Measurements from ENCODE around the gene ACOT11. TPM values are rescaled to one million over a fixed set of nuclear protein-coding genes. Genes with fewer than 3 reads are reported as not detected.
A peak's percentile ranks its signal among the peaks of the same experiment; 100 is the strongest.
"Not testable (repeated sequence)": the region's sequence is repeated elsewhere in the genome, so short reads cannot be mapped to it uniquely, and the experiment has no call there.

ACOT11 gene
- total RNA-seq, 2 experiments from 2014 or later = 1.1 to 1.2 TPM

DNA sequence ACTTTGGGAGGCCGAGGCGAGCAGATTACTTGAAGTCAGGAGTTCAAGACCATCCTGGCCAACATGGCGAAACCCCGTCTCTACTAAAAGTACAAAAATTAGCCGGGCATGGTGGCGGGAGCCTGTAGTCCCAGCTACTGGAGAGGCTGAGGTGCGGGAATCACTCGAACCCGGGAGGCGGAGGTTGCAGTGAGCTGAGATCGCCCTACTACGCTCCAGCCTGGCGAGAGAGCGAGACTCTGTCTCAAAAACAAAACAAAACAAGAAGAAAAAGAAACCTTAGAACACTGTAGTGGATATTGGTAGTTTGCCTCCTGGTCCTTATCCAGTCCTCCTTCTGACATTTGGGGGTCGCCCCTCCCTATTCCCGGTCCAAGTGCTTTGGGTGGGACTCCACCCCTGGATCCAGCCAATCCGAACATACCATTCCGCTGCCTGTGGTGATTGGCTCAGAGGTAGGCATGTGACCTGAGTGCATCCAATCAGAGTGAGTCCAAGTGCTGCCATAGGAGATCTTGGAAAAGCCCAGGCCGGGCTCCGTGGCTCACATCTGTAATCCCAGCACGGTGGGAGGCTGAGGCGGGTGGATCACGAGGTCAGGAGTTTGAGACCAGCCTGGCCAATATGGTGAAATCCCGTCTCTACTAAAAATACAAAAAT lies 34.0 kb upstream of the ACOT11 start:
- H3K4me1 Mint-ChIP-seq (ENCODE audit: low read depth); CTCF ChIA-PET; H3K9me3 Mint-ChIP-seq; H3K27me3 Mint-ChIP-seq (ENCODE audit: low read depth); intact Hi-C loops (cut with micrococcal nuclease); DNase-seq; H3K36me3 Mint-ChIP-seq (ENCODE audit: low read depth); H3K27ac Mint-ChIP-seq; H3K4me3 Mint-ChIP-seq: not testable (repeated sequence)

DNA sequence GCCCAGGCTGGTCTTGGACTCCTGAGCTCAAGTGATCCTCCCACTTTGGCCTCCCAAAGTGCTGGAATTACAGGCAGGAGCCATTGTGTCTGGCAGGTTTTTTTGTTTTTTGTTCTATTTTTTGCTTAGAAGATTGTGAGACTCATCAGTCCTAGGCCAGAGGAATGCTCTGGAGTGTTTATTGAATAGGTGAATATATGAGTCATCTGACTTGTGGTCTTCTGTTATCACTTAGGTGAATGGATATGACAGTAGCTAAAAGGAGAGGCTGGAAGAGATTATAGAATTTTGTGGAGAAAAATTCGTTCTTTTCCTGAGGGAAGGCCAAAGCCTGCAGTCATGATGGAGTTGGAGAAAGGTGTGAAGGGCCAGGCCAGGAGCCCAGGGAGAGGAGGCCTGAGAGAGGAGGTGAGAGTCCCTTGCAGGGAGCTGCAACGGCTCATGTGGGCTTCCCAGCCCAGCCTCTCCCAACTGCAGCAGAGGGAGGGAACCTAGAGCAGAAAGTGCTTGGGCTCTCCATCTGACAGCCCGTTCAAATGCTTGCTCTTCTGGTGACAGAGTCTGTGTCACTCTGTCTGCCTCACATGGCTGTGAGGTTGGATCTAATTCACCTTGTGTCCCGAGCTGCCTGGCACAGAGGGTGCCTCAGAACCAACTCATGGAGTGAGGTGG lies 31.6 kb upstream of the ACOT11 start:
- H3K4me3 Mint-ChIP-seq = no peak overlapping the region
- DNase-seq = no peak
- intact Hi-C loops (cut with micrococcal nuclease) = no loop called here
- no peak overlapping the region for H3K27ac Mint-ChIP-seq
- H3K9me3 Mint-ChIP-seq = no peaks in the 10 kb centered on the region
- no peaks in the 10 kb centered on the region for H3K27me3 Mint-ChIP-seq (ENCODE audit: low read depth)
- H3K36me3 Mint-ChIP-seq (ENCODE audit: low read depth) = no peaks in the 10 kb centered on the region
- H3K4me1 Mint-ChIP-seq (ENCODE audit: low read depth) = no peaks in the 10 kb centered on the region
- CTCF ChIA-PET = interaction anchor here (0.6 to 1.7 kb wide), 3 partner anchors 17 to 276 kb away, joined by 3 to 6 read pairs (median 5); no protein-coding TSS in a partner anchor

DNA sequence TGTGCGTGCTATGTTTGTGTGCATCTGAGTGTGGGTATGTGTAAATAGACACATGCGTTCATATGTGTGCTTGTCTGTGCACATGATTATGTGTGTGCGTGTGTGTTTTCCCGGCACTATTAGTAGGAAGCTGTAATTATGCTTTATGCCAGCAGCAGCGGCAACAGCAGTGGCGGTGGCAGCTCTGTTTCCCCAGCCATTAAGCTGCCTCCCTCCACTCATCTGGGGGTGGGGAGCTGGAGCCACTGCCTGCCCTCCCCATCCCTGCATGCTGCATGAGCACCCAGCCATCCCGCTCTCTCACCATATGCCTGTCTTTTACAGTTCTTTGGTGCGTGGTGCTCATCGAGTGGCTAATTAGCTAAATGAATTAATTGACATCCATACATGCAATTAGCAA lies 30.5 kb upstream of the ACOT11 start:
- H3K4me1 Mint-ChIP-seq (ENCODE audit: low read depth) = no peaks in the 10 kb centered on the region
- H3K9me3 Mint-ChIP-seq = no peaks in the 10 kb centered on the region
- no peak overlapping the region for H3K27ac Mint-ChIP-seq
- CTCF ChIA-PET = no interaction called here
- H3K36me3 Mint-ChIP-seq (ENCODE audit: low read depth) = no peaks in the 10 kb centered on the region
- DNase-seq = no peak
- H3K27me3 Mint-ChIP-seq (ENCODE audit: low read depth) = no peaks in the 10 kb centered on the region
- H3K4me3 Mint-ChIP-seq = no peak overlapping the region
- intact Hi-C loops (cut with micrococcal nuclease) = no loop called here

DNA sequence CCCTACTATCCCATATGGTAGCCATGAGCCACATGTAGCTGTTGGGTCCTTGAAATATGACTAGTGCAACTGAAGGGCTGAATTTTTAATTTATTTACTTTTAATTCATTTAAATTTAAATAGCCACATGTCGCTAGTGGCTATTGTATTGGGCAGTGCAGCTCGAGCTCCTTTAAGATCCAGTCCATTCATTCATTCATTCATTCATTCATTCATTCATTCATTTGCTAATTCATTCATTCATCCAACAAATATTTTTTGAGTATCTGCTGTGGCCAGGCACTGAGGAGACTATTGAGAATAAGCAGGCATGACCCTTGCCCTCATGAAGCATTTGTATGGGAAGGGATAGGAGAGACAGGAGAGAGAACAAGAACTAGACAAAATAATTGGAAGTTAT lies 29.5 kb upstream of the ACOT11 start:
- Mint-ChIP-seq H3K4me3 (no peak overlapping the region), H3K27me3 (ENCODE audit: low read depth) (no peaks in the 10 kb centered on the region), H3K27ac (no peak overlapping the region), H3K36me3 (ENCODE audit: low read depth) (no peaks in the 10 kb centered on the region), H3K9me3 (no peaks in the 10 kb centered on the region), H3K4me1 (ENCODE audit: low read depth) (no peaks in the 10 kb centered on the region)
- intact Hi-C loops (cut with micrococcal nuclease) = no loop called here
- CTCF ChIA-PET = interaction anchor here (0.6 to 0.7 kb wide), 4 partner anchors 91 to 493 kb away, joined by 3 to 6 read pairs (median 4); no protein-coding TSS in a partner anchor
- DNase-seq = no peak

DNA sequence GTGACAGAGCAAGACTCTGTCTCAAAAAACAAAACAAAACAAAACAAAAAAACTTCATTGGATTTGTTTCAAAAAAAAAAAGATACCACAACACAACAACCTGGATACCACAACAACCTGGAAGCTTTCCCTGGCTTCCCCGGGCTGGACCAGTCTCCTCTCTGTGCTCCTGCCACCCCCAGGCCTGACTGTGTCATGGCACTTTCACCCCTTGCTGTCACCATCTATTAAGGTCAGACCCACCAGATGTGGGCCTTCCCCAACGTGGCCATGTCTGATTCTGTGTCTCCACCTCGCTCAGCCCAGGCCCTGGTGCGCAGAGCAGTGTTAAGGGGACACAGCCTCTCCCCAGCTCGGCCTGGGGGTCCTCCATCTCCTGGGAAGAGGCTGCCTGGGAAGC lies 28.3 kb upstream of the ACOT11 start:
- Mint-ChIP-seq H3K4me3 (no peak overlapping the region), H3K4me1 (ENCODE audit: low read depth) (no peaks in the 10 kb centered on the region), H3K9me3 (no peaks in the 10 kb centered on the region), H3K36me3 (ENCODE audit: low read depth) (no peaks in the 10 kb centered on the region), H3K27ac (no peak overlapping the region), H3K27me3 (ENCODE audit: low read depth) (no peaks in the 10 kb centered on the region)
- CTCF ChIA-PET = no interaction called here
- peak; percentile 30 for DNase-seq
- intact Hi-C loops (cut with micrococcal nuclease) = no loop called here

DNA sequence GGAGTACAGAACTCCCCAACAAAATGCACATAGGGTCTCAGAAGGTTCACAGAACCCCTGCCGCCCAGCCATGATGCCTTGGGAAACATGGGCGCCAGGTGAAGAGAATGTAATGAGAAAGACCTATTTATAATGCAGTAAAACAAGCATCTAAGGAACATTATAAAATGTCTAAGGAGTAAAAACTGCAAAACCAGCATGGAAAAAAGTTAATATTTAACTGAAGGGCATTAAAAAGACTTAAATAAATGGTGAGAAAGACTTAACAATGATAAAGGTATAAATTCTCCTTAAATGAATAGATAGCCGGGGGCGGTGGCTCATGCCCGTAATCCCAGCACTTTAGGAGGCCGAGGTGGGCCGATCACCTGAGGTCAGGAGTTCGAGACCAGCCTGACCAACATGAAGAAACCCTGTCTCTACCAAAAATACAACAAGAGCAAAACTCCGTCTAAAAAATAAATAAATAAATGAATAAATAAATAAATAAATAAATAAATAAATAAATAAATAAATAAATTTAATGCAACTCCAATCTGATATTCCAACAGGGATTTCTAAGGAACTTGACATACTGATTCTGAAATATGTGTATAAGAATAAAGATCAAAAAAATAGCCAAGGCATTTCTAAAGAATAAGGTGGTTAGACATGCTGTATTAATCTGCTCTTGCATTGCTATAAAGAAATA lies 27.3 kb upstream of the ACOT11 start:
- H3K9me3 Mint-ChIP-seq = no peaks in the 10 kb centered on the region
- CTCF ChIA-PET = no interaction called here

DNA sequence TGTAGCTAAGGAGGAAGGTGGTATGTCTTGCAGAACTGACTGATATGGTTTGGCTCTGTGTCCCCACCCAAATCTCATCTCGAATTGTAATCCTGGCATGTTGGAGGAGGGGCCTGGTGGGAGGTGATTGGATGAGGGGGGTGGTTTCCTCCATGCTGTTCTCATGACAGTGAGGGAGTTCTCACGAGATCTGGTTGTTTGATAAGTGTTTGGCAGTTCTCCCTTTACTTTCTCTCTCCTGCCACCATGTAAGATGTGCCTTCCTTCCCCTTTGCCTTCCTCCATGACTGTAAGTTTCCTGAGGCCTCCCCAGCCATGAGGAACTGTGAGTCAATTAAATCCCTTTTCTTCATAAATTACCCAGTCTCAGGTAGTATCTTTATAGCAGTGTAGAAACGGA lies 21.5 kb upstream of the ACOT11 start:
- intact Hi-C loops (cut with micrococcal nuclease); H3K27me3 Mint-ChIP-seq (ENCODE audit: low read depth); H3K27ac Mint-ChIP-seq; H3K4me3 Mint-ChIP-seq; H3K4me1 Mint-ChIP-seq (ENCODE audit: low read depth); H3K9me3 Mint-ChIP-seq; CTCF ChIA-PET; H3K36me3 Mint-ChIP-seq (ENCODE audit: low read depth); DNase-seq: not testable (repeated sequence)

More for the DNA sequence above, 27.3 kb upstream of the ACOT11 start:
- no peak for DNase-seq
- intact Hi-C loops (cut with micrococcal nuclease) = no loop called here
- H3K27ac Mint-ChIP-seq = no peak overlapping the region
- H3K4me3 Mint-ChIP-seq = no peak overlapping the region
- no peaks in the 10 kb centered on the region for H3K36me3 Mint-ChIP-seq (ENCODE audit: low read depth)
- H3K4me1 Mint-ChIP-seq (ENCODE audit: low read depth) = no peaks in the 10 kb centered on the region
- no peaks in the 10 kb centered on the region for H3K27me3 Mint-ChIP-seq (ENCODE audit: low read depth)

DNA sequence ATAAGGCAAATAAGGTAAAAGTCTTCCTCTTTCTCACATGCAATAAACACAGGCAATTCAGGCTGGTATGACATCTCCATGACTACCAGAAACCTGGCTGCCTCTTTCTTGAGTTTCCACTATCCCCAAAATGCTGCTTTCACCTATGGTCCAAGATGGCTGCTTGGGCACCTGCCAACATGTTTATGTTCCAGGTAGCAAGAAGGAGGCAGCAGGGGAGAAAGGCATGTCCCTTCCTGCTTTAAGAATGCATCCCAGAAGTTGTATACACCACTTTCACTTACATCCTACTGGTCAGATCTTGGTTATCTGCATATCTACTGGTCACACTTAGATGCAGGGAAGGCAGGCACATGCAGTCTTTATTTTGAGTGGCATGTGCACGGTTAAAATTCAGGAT lies 19.4 kb upstream of the ACOT11 start:
- no peaks in the 10 kb centered on the region for H3K36me3 Mint-ChIP-seq (ENCODE audit: low read depth)
- no peak for DNase-seq
- intact Hi-C loops (cut with micrococcal nuclease) = no loop called here
- no peak overlapping the region for H3K4me3 Mint-ChIP-seq
- CTCF ChIA-PET = no interaction called here
- H3K4me1 Mint-ChIP-seq (ENCODE audit: low read depth) = no peaks in the 10 kb centered on the region
- no peaks in the 10 kb centered on the region for H3K27me3 Mint-ChIP-seq (ENCODE audit: low read depth)
- no peaks in the 10 kb centered on the region for H3K9me3 Mint-ChIP-seq
- H3K27ac Mint-ChIP-seq = no peak overlapping the region

DNA sequence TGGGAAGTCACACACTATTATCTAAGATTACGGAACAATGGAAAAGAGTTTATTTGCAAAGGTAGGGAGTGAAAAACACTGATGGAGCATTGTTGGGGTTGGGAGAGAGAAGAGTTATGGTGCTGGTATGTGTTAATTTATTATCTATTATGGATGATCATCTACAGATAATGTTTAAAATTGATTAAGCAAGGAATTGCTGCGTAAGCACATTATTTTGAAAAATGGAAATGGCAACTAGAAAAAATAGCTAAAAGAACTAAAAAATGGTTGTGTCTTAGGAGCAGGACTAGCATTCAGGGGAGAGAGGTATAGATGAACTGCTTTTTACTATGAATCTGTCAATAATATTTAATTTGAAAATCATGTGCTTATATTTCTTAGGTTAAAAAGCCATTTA lies 16.0 kb upstream of the ACOT11 start:
- Mint-ChIP-seq H3K9me3 (no peaks in the 10 kb centered on the region), H3K27ac (no peak overlapping the region), H3K27me3 (ENCODE audit: low read depth) (no peaks in the 10 kb centered on the region), H3K36me3 (ENCODE audit: low read depth) (no peaks in the 10 kb centered on the region), H3K4me3 (no peak overlapping the region), H3K4me1 (ENCODE audit: low read depth) (no peaks in the 10 kb centered on the region)
- intact Hi-C loops (cut with micrococcal nuclease) = no loop called here
- CTCF ChIA-PET = interaction anchor here (0.6 kb wide), 2 partner anchors 9 to 207 kb away, joined by 3 to 5 read pairs; no protein-coding TSS in a partner anchor
- no peak for DNase-seq

DNA sequence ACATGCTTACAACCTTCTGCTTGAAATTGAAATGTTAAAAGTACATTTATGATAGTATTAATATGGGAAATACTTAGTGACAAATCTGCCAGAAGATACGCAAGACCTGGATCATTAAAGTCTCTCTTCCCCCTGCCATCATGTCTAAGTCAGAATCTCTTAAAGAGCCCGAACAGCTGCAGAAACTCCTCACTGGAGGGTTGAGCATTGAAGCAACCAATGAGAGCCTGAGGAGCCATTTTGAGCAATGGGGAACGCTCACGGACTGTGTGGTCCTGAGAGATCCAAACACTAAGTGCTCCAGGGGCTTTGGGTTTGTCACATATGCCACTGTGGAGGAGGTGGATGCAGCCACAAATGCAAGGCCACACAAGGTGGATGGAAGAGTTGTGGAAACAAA lies 11.4 kb upstream of the ACOT11 start:
- intact Hi-C loops (cut with micrococcal nuclease); H3K4me3 Mint-ChIP-seq; H3K4me1 Mint-ChIP-seq (ENCODE audit: low read depth); DNase-seq; H3K27me3 Mint-ChIP-seq (ENCODE audit: low read depth); H3K27ac Mint-ChIP-seq; H3K9me3 Mint-ChIP-seq; CTCF ChIA-PET; H3K36me3 Mint-ChIP-seq (ENCODE audit: low read depth): not testable (repeated sequence)

DNA sequence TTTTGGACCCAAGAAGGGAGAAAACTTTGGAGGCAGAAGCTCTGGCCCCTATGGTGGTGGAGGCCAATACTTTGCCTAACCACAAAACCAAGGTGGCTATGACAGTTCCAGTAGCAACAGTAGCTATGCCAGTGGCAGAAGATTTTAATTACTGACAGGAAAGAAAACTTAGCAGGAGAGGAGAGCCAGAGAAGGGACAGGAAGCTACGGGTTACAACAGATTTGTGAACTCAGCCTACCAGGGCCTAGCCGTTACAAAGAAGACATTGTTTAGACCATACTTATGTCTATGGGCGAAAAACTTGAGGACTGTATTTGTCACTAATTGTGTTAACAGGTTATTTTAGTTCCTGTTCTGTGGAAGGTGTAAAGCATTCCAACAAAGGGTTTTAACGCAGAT lies 10.4 kb upstream of the ACOT11 start:
- no peaks in the 10 kb centered on the region for H3K36me3 Mint-ChIP-seq (ENCODE audit: low read depth)
- DNase-seq = no peak
- no peak overlapping the region for H3K27ac Mint-ChIP-seq
- no peak overlapping the region for H3K4me3 Mint-ChIP-seq
- no peaks in the 10 kb centered on the region for H3K27me3 Mint-ChIP-seq (ENCODE audit: low read depth)
- H3K4me1 Mint-ChIP-seq (ENCODE audit: low read depth) = peaks cover 7% of the 10 kb centered on the region
- no peaks in the 10 kb centered on the region for H3K9me3 Mint-ChIP-seq
- CTCF ChIA-PET = interaction anchor here (1.0 kb wide), 1 partner anchor 419 kb away, joined by 3 read pairs; no protein-coding TSS in a partner anchor
- intact Hi-C loops (cut with micrococcal nuclease) = no loop called here

DNA sequence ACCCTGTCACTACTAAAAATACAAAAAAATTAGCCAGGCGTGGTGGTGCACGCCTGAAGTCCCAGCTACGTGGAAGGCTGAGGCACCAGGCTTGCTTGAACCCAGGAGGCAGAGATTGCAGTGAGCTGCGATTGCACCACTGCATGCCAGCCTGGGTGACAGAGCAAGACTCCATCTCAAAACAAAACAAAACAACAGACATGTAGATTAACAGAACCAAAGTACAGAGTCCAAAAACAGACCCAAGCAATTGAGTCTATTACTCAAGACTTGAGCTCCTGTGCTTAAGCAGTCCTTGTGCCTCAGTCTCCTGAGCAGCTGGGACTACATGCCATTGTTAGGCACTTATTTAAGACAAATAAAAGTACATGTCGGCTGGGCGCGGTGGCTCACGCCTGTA lies 9.5 kb upstream of the ACOT11 start:
- no peak overlapping the region for H3K4me3 Mint-ChIP-seq
- intact Hi-C loops (cut with micrococcal nuclease) = no loop called here
- no peak for DNase-seq
- H3K36me3 Mint-ChIP-seq (ENCODE audit: low read depth) = no peaks in the 10 kb centered on the region
- peaks cover 11% of the 10 kb centered on the region for H3K4me1 Mint-ChIP-seq (ENCODE audit: low read depth)
- CTCF ChIA-PET = interaction anchor here (1.0 kb wide), 1 partner anchor 420 kb away, joined by 3 read pairs; no protein-coding TSS in a partner anchor
- no peaks in the 10 kb centered on the region for H3K9me3 Mint-ChIP-seq
- H3K27ac Mint-ChIP-seq = no peak overlapping the region
- H3K27me3 Mint-ChIP-seq (ENCODE audit: low read depth) = no peaks in the 10 kb centered on the region

Measured in activated naive CD4-positive, alpha-beta T cell treated with anti-CD3 and anti-CD28 coated beads for 36 hours (primary cell).